ENCODE data around the gene SORBS1. TPM values are rescaled to one million over a fixed set of nuclear protein-coding genes. Genes with fewer than 3 reads are reported as not detected.

SORBS1 gene
- total RNA-seq, 4 donors from 2014 or later: 92.2 to 308 (median 150) TPM

- Histone ChIP-seq H3K4me1 (peaks cover 9 to 44% (median 21%) of the 10 kb centered on the region in 4 donors), H3K4me3 (no peak overlapping the region), H3K27ac (no peak overlapping the region), H3K36me3 (peaks cover 0 to 19% (median 6%) of the 10 kb centered on the region in 4 donors), H3K9me3 (no peaks in the 10 kb centered on the region), H3K27me3 (no peaks in the 10 kb centered on the region)
- in situ Hi-C loops (cut with MboI; ENCODE audit: low pct_ligation_motif_present in 1 of 4, low pct_unique_long_range_greater_than_20kb in 1 of 4, low sequenced_read_pairs in 3 of 4): no loop called here
- 82% methylated on average over 3 of the region's 3 CpGs; no CpG with 5 or more reads in 1 of the 2 donors for WGBS, 2 donors (ENCODE audit: low coverage in 1 of 2)
- TF ChIP-seq EP300 (IDR thresholded peaks at IDR 0.05; ENCODE audit: low read depth): no peak
- TF ChIP-seq CTCF (IDR thresholded peaks at IDR 0.05): no peak
- no peak for TF ChIP-seq POLR2AphosphoS5 (IDR thresholded peaks at IDR 0.05)
- TF ChIP-seq POLR2A (IDR thresholded peaks at IDR 0.05): no peak
- DNase-seq: no peak
- intact Hi-C loops (cut with DNase I; ENCODE audit: low total_unique reads): loop anchor here (5.0 kb wide), 1 partner anchor 1920 kb away; no protein-coding TSS in a partner anchor
Observed at GRCh38 chr10:95261926-95262325, 299.2 kb downstream of the SORBS1 start.

Other genes with a start within 250 kb of the SORBS1 start
- gene ALDH18A1, start 95.3 kb upstream of the SORBS1 start, total RNA-seq: 100 to 1,000 TPM in 3 of 4 donors, 10 to 100 TPM in 1; 98.7 to 130 (median 116) TPM
- 10 to 100 TPM; 11.2 to 25.5 (median 20.7) TPM for gene TCTN3, start 132.6 kb upstream of the SORBS1 start, total RNA-seq
- 10 to 100 TPM in 2 of 4 donors, 1 to 10 TPM in 2; 5.1 to 35.6 (median 11.0) TPM for gene ENTPD1, start 194.8 kb upstream of the SORBS1 start, total RNA-seq